ENCODE data around the gene AKT1S1.

Gene AKT1S1

DNA sequence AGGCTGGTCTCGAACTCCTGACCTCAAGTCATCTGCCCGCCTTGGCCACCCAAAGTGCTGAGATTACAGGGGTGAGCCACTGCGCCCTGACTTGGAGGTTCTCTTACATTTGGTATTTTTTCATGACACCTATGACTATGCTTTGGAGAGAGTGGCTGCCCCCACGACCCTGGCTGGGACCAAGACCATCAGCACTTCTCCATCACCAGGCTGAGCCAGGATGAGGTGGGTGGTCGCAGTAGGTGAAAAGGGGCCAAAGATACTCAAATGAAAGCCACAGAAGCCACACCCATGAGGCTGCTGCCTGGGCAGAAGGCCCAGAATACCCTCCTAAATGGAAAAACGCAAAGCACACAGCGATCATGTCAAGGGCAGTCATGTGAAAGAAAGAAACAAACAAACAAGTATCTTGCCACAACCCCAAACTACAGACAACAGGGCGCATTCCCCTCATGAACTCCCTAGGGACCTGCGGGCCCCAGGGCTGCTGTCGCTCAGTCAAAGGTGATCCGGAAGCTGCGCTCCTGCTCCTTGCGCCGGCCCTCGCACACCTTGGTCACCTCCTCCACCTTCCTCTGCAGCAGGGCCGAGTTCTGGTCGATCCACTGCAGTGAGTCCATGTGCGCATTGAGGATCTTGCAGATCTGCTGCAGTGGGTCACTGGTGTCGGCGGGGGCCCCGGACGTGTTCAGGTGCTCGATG lies 30.7 kb upstream of the AKT1S1 start:
- no peak for DNase-seq

DNA sequence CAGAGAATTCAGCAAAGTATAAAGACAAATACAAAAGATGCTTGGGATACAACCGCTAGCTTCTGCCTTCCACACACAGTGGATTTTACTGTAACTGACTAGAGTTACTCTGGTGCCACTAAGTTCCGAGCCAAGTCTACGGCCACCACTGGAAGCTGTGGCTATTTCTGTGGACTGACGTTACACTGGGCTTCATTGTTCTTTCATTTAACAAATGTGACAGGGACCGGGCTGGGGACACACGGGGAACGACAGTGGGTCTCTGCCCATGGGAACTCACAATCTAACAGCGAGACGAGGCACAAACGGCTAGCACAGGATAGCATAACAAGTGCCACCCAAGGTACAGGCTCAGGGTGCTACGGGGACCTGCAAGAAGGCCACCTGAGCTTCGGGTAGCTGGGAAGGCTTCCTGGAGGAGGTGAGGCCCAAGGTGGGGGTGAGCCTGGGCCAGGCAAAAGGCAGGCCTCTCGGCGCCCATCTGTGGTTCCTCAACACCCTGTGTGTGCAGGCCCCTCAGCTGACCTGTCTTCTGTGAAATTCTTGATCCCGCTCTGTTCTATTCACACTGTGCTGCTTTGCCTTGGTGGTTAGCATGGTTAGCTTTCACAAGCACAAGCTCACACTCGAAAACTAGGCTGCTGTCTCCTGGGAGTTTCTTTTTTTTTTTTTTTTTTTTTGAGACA lies 29.9 kb upstream of the AKT1S1 start:
- no peak for DNase-seq

DNA sequence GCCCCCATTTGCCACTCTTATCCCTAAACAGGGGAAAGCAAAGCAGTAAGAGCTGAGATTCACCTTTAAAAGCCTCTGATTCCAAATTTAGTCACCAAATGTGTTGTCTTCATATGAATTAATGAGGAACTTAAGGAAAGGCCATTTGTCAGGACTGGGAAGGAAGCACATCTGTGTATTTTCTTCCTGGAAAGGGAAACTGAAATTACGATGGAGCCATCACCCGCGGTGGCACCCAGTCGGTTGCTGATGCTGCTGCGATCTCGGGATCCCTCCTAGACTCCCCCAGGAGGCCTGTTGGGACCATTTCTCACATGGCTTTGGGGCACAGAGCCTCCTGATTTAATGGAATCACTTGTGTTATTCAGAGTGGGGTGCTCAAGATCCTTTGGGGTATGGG lies 27.0 kb upstream of the AKT1S1 start:
- DNase-seq: no peak

DNA sequence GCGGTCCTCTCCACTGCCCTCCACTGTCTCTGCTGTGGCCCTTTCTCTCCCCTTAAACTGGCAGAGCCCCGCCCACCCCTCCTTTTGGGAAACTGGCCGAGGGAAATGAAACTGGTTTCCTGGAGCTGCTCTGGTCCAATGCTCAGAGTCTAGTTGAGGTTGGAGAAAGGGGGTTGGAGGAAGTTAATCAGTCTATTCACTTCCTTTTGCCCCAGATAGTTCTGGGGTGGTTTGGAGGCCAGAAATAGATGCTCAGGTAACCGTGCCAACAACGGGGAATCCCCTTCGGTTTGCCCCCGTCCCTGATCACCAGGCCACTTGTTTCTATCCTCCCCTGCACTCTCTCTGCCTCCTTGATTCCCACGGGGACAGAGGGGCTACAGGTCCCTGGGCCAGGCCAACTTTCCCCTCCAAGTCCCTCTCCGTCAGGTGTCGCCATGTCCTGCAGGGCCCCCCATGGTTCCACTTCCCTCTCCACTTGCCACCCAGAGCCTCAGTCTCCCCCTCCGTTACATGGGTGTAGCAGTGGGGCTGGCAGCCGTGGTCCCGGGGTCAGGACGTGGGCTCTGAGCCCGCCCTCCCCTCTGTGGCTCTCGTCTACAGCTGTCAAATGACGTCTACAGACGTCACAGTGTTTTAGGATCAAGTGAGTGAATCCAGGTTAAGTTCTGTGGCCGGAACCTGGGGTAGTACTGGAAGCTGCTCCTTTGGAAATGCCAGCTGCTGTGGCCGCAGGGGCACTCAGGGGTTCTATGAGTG lies 19.9 kb upstream of the AKT1S1 start, which contains the start of gene IL4I1:
Gene IL4I1 (minus strand): TSS at position 25 of the 759 bp plus-strand sequence. CDS start 727 bp downstream, outside the sequence.
- no peak for DNase-seq

DNA sequence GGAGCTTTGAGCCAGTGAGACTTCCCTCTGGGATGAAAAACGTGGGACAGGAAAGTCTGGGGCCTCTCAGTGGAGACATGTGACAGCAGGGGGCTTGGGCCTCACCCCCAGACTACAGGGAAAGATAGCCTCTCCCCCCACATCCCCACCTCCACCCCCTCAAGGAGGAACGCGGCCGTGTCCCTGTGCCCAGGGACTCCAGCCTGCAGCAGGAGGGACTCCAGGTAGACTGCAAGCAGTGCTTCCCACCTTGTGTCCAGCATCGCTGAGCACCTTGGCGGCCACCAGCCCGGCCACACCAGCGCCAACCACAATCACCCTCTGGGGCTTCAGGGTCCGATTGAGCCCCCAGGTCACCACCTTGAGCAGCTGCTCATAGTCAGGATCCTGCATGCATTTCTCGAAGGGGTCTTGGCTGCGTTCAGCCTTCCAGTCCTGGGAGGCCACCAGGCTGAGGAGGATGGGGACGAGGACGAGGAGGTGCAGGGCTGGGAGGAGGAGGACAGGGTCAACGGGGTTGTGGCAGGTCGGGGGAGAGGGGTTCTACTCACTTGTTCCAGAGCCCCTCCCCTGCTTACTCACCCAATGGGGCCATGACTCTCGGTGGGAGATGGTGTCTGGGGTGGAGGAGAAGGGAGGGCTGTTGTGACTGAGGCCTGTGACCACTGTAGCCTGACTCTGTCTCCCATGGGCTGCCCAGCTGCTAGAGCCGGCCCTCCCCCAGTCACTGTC lies 18.6 kb upstream of the AKT1S1 start:
- DNase-seq: no peak

DNA sequence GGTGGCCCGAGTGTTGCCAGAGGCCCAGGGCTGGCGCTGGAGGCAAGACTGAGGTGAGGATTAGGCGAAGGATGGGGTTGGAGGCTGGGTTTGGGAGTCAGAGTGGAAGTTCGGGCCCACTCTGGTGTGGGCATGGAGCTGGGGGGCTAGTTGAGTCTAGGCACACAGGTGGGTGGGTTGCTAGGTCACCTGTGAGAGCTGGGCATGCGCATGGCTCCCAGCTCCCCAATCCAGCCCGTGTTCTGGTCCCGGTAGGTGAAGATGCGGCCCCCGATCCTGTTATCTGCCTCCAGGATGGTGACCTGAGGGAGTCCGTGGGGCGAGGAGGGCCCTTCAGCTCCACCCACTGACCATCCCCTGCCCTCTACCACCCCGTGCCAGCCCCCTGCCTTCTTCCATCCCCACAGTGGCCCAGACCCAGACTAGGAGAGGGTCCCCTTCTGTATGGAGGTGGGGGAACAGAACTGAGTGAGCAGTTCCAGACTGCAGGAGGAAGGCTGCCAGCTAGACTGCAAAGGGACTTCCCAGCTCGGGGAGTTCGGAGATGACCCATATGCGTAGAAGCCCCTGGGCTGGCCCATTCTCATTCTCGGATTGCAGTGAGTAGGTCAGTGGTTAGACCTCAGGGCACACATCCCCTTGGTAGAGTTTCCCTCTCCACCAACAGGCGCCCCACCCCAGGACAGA lies 17.9 kb upstream of the AKT1S1 start:
- no peak for DNase-seq

DNA sequence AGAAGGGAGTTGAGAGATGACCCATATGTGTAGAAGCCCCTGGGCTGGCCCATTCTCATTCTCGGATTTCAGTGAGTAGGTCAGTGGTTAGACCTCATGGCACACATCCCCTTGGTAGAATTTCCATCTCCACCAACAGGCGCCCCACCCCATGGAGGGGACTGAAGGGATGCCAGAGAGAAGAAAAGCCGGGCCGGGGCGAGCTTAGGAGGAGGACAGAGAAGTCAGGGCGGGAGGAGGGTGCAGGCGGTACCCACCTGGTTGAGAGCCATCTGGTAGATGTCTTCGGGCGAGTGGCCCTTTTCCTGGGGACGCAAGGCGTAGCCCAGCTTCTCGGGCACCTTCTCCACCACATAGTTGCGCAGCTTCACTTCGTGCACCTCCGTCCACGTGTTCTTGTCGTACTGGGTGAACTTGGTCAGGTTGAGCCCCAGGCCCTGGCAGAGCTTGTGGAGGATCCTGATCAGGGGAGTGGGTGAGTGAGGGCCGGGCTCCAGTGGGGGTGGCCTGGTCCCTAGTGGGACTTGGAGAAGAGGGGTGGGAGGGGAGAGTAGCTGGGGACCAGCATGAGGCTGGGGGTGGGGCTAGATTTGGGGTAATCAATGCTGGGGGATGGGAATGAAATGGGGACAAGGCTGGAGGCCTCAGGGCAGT lies 17.0 kb upstream of the AKT1S1 start:
- DNase-seq: no peak

DNA sequence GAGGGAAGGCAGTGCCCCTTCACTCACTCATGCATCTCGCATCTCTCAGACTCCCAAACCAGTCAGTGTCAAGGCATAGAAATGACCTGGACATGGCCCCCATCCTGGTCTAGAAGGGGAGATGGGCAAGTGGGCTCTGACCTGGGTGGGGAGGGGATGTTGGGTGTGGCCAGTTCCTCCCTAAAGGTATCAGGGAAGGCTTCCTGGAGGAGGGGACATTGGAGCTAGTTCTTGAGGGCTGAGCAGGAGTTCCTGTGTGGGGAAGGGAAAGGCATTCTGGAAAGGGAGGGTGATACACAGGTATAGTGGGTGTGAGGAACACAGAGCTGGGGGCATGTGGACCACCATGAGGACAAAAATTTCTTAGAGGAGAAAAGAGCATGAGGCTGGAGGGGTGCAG lies 15.6 kb upstream of the AKT1S1 start:
- no peak for DNase-seq

DNA sequence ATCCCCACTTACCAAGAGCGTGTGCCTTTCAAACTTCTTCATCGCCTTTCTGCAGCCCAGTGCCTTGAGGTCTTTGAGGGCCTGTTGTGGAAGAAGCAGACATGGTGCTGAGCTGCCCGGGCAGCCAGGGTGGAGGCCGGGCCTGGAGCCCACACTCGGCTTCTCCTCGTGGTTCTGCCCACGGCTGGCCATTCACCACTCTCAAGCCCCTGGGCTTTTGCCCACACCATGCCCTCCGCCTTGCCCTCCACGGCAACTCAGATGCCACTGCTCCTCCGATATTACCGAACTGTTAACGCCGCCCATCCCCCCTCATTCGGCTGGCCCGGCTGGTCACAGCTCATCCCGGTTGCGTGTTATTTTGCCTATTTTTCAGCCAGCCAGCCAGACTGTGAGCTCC lies 14.2 kb upstream of the AKT1S1 start:
- no peak for DNase-seq

DNA sequence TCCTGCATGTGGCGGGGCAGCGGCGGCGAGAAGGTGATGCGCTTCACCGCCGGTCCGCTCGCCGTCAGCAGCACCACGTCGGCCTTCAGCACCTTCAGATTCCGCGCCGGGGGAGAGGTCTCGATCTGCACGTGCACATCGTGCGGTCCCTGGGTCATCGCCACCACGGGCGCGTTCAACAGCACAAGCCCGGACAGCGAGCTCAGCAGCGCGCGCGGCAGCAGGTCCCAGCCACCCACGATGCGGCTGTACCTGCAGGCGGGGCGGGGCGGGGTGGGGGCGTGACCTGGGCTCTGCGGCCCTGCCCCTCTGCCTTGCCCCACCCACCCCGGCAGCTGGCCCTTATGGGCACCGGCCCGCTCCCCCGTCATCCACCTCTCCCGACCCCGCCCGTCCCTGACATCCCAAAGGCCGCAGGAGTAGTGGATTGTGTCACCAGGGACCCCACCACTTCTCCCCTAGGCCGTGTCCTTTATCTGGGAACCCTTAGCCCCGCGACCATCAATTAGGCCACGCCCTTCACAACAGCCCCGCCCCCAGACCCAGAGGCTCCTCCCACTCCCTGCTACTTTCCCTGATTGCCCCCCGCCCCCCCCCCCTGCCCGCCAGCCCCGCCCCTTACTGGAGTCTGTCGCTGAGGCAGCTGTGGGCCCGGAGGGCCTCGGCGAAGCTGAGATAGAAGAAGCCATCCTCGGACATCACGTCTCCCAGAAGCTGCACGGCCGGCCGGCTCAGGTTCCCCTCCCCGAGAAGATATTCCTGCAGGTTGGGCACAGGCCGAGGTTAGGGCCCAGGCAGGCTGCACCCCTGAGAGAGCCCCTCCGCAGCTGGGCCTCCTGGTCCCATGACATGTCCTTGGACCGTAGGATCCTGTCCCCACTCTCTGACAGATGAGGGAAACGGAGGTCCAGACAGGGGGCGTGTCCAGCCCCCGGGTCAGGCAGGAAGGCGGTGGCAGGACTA lies 13.5 kb upstream of the AKT1S1 start:
- DNase-seq: no peak

DNA sequence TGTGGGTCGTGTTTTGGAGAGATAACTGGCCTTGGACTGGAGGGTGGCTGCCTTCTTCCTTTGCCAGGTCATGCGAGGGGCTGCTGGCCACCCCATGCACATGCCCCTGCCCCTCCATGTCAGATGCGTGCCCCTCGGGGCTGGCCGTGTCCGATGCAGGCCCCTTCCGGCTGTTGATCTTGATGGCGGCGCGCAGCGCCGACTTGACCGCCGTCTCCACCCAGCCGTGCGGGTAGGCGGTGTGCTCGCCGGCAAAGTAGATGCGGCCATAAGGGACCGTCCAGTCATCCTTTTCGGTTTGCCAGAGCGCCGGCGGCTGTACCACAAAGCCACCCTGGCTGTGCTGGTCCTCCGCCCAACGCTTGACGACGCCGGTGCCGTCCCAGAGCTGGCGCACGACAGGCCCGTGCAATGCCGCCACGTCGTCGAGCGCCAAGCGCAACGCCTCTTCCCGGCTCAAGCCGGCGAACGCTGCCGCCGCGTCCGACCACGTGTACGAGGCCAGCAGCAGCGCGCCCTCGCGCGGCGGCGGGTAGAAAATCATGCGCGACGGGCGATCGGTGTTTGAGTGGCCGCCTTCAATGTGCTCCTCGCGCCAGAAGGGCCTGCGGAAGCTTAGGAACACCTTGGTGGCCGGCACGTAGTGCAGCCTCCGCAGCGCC lies 12.7 kb upstream of the AKT1S1 start:
- no peak for DNase-seq

DNA sequence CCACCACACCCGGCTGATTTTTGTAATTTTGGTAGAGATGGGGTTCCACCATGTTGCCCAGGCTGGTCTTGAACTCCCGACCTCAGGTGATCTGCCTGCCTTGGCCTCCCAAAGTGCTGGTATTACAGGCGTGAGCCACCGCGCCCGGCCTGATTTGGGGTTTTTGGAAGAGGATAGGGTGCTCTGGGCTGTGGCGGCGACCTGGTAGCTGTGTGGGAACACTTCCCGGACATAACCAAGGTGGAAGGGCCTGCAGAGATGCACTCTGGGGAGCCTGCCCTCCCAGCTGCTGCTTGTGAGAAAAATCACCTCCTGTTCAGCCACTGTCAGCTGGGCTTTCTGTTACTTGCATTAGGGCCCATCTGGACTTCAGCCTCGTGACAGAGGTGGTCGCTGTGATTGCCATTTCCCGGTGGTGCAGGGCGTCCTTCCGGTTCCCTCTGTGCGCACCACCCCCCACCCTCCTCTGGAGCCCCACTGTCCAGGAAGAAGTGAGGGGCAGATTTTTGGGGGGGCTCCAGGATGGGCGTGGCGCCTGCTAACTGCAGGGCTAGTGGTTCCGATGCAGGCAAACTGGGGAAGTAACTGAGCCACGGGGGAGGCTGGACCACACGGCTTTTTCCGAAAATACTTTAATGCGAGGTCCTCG lies 12.0 kb upstream of the AKT1S1 start:
- DNase-seq: no peak

DNA sequence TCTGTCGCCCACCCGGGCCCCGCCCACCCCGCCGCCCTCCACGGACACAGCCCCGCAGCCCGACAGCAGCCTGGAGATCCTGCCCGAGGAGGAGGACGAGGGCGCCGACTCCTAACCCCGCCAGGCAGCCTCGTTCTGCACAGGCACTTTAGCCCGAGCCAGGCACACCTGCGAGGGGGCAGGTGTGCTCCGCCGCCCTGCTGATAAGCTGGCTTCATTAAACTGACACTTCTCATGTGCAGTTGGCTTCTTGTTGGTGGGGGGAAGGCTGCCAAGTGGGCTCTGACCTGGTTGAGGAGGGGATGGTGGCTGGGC lies 11.3 kb upstream of the AKT1S1 start:
- no peak for DNase-seq

DNA sequence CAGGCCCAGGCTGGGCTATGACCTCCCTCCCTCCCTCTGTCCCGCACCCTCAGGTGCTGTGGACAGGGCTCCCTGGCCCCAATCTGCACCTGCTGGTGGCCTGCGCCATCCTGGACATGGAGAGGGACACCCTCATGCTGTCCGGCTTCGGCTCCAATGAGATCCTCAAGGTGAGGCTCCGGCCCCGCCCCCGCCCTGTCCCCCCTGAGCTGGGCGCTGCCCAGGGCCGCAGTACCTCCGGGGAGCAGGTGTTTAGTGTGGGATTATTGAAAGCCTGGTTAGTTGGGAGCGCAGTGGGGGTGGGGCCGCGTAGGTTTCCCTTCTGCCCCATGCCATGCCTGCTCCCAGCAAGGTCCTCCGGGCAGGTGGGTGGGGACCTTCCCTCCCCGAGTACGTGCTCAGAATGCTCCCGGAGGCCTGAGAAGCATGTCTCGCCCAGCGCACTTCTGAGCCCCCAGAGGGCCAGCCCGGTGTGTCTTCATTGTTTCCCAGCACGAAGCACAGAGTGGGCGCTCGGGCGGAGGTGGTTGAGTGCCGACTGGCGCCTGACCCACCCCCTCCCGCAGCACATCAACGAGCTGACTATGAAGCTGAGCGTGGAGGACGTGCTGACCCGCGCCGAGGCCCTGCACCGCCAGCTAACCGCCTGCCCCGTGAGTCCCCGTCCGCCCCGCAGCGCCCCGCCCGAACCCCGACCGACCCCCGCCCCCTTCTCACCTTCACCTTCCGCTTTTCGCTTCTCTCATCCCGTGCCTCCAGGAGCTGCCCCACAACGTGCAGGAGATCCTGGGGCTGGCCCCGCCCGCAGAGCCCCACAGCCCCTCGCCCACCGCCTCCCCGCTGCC lies 10.7 kb upstream of the AKT1S1 start:
- peak; percentile 1 for DNase-seq

DNA sequence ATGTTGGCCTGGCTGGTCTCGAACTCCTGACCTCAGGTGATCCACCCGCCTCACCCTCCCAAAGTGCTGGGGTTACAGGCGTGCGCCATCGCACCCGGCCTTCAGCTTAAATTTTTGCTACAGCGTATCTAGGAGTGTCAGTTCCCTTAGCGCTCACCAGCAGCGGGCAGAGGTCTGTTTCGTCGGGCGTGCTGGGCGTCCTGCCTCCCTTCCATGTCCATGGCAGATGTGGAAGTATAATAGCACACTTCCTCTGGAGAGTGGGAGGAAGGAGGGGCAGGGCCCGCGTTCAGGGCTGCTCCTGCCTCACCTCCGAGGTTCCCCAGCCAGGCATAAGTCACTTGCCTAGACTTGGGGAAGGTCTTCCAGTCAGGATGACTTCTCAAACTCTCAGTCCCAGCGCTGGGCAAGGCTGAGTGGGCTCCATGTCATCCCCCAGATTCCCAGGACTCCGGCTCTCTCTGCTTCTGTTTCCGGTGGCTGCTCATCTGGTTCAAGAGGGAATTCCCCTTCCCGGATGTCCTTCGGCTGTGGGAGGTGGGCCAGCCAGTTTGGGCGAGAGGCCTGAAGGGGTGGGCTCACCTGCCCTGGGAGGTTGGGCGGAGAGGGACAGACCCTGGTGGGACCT lies 10.0 kb upstream of the AKT1S1 start:
- no peak for DNase-seq

DNA sequence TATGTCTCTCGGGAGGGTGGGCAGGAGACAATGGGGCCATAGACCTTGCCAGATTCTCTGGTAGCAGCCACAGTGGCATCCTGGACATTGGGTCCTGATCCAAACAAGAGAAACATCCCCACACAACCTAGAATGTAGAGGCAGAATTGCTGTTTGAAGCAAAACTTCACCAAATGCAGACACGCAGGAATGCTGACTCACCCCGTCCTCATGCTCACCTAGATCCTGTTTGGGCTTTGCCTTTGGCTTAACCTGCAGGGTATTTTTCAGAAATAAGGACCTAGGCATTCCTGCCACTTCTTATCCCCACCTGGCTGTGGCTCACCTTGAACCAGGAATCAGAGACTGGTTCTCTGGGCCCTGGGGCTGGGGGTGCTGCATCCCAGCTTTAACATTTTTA lies 7.6 kb upstream of the AKT1S1 start:
- no peak for DNase-seq

DNA sequence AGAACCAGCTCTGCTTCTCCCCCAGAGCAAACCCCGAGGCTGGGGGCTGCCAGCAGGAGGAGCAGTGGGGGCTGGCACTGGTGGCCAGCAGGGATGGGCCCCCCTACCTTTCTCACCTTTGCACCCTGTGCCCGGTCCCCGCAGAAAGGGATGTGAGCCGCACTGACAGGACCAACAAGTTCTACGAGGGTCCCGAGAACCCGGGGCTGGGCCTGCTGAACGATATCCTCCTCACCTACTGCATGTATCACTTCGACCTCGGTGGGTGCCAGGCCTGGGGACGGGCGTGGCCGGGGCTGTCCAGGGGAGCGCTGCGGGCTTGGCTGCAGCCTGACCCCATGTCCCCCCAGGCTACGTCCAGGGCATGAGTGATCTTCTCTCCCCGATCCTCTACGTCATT lies 7.0 kb upstream of the AKT1S1 start:
- DNase-seq: no peak

DNA sequence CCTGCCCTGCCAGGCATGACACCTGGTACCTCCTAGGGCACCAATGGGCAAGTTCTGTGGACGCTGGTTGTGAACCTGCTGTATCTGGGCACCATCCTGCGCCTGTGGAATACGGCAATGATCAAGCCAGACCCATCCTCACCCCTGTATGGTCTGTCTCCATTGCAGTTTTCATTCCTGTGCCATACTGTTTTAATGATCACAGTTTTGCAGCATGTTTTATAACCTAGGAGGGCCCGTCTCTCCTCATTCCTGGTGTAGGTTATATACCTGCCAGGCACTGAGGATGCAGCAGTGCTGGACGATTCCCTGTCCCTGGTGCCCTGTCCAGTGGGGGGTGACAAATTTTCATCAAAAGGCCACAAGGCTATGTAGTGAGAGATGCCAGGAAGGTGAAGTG lies 5.9 kb upstream of the AKT1S1 start:
- DNase-seq: no peak

DNA sequence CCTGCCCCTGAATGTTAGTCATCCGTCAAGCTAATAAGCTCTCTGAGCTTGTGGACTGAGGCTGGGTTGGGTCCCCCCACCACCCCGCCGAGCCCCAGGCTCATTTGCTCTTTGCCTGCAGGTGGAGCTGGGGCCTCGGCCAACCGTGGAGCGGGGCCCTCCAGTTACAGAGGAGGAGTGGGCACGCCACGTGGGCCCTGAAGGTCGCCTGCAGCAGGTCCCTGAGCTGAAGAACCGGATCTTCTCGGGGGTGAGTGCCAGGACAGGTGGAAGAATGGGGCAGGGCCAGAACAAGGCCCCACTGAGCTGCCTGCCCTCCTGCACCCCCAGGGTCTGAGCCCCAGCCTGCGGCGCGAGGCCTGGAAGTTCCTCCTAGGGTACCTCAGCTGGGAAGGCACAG lies 5.5 kb upstream of the AKT1S1 start:
- DNase-seq: no peak
